ENCODE measurements around the gene TEX22. TPM values are rescaled to one million over a fixed set of nuclear protein-coding genes. Genes with fewer than 3 reads are reported as not detected.

Gene TEX22
- total and polyA plus RNA-seq, 5 experiments from 2014 or later: 0.09 to 8.2 (median 3.8) TPM; not detected in 1

- H3K27me3 Mint-ChIP-seq: no peaks in the 10 kb centered on the region
- POLR2A ChIA-PET: interaction anchor here (1.3 kb wide), 1 partner anchor 28 kb away, joined by 7 read pairs; no protein-coding TSS in a partner anchor
- no peak overlapping the region for H3K27ac Mint-ChIP-seq
- peaks cover 0 to 35% (median 0%) of the 10 kb centered on the region in 3 donors for H3K36me3 Mint-ChIP-seq
- ATAC-seq: no peak
- H3K9me3 Mint-ChIP-seq: no peaks in the 10 kb centered on the region
- no peak for DNase-seq
- no peak overlapping the region for H3K4me3 Mint-ChIP-seq
- peaks cover 0 to 6% (median 1%) of the 10 kb centered on the region in 4 donors for H3K4me1 Mint-ChIP-seq
These were observed 54.6 kb downstream of the TEX22 start for GRCh38 chr14:105452963-105453362.

GRCh38 chr14:105453847-105454246 is 55.5 kb downstream of the TEX22 start:
- peaks cover 0 to 35% (median 0%) of the 10 kb centered on the region in 3 donors for H3K36me3 Mint-ChIP-seq
- POLR2A ChIA-PET: no interaction called here
- H3K27ac Mint-ChIP-seq: no peak overlapping the region
- DNase-seq: no peak
- no peaks in the 10 kb centered on the region for H3K27me3 Mint-ChIP-seq
- H3K4me3 Mint-ChIP-seq: no peak overlapping the region
- H3K4me1 Mint-ChIP-seq: peaks cover 0 to 6% (median 1%) of the 10 kb centered on the region in 4 donors
- no peaks in the 10 kb centered on the region for H3K9me3 Mint-ChIP-seq
- no peak for ATAC-seq

DNA sequence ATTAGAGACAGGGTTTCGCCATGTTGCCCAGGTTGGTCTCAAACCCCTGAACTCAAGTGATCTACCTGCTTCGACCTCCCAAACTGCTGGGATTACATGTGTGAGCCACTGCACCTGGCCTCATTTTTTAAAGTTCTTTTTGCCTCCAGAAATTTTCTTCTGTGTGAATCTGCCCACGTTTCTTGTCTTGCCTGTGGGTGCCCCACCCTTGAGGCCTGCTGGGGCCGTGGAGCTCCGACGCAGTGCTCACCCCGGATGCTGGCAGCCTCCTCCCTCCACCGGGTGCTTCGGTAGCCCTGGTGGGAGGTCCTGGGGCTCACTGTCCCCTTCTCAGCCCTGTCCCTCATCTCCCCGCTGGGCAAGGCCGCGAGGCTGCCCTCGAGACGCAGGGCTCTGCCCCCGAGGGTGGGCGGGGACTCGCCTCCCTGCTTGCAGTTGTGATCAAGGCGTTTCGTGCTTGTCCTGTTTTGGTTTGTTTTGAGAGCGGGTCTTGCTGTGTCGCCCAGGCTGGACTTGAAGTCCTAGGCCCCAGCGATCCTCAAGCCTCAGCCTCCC is 56.8 kb downstream of the TEX22 start:
- POLR2A ChIA-PET: no interaction called here
- no peak overlapping the region for H3K4me3 Mint-ChIP-seq
- no peak for DNase-seq
- no peak overlapping the region for H3K27ac Mint-ChIP-seq
- ATAC-seq: no peak
- peaks cover 0 to 35% (median 0%) of the 10 kb centered on the region in 3 donors for H3K36me3 Mint-ChIP-seq
- H3K27me3 Mint-ChIP-seq: no peaks in the 10 kb centered on the region
- H3K4me1 Mint-ChIP-seq: peaks cover 0 to 6% (median 1%) of the 10 kb centered on the region in 4 donors
- no peaks in the 10 kb centered on the region for H3K9me3 Mint-ChIP-seq

GRCh38 chr14:105455766-105456660 is 57.7 kb downstream of the TEX22 start:
- no peak overlapping the region for H3K4me3 Mint-ChIP-seq
- POLR2A ChIA-PET: no interaction called here

GRCh38 chr14:105456736-105457617 is 58.6 kb downstream of the TEX22 start:
- H3K9me3 Mint-ChIP-seq: no peaks in the 10 kb centered on the region
- H3K27ac Mint-ChIP-seq: no peak overlapping the region
- peak in 1 of 10 donors; percentile 62 for DNase-seq
- H3K27me3 Mint-ChIP-seq: no peaks in the 10 kb centered on the region
- peaks cover 0 to 37% (median 1%) of the 10 kb centered on the region in 3 donors for H3K36me3 Mint-ChIP-seq
- POLR2A ChIA-PET: no interaction called here
- H3K4me3 Mint-ChIP-seq: no peak overlapping the region
- peaks cover 0 to 6% (median 1%) of the 10 kb centered on the region in 4 donors for H3K4me1 Mint-ChIP-seq
- ATAC-seq: no peak

More at GRCh38 chr14:105455766-105456660, 57.7 kb downstream of the TEX22 start:
- no peaks in the 10 kb centered on the region for H3K27me3 Mint-ChIP-seq
- ATAC-seq (no peak), DNase-seq (peak in 1 of 10 donors; percentile 53)
- H3K27ac Mint-ChIP-seq: no peak overlapping the region
- peaks cover 0 to 6% (median 1%) of the 10 kb centered on the region in 4 donors for H3K4me1 Mint-ChIP-seq
- H3K9me3 Mint-ChIP-seq: no peaks in the 10 kb centered on the region
- peaks cover 0 to 36% (median 1%) of the 10 kb centered on the region in 3 donors for H3K36me3 Mint-ChIP-seq

DNA sequence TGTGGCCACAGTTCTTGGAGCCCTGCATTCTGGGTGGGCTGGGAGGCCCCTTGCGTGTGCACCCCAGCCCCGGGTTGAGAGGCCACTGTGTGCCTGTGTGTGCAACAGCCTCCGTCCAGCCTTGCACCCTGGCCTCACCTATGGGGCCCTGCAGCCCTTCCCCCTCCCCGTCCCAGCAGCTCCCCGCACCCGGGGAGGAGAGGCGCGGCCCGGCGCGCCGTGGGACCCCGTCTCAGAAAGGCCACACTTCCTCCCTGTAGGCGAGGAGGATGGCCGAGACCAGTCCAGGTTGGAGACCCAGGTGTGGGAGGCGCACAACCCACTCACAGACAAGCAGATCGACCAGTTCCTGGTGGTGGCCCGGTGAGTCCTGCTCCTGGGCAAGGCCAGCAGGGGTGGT is 59.7 kb downstream of the TEX22 start:
- H3K27ac Mint-ChIP-seq: no peak overlapping the region
- H3K27me3 Mint-ChIP-seq: no peaks in the 10 kb centered on the region
- H3K9me3 Mint-ChIP-seq: no peaks in the 10 kb centered on the region

DNA sequence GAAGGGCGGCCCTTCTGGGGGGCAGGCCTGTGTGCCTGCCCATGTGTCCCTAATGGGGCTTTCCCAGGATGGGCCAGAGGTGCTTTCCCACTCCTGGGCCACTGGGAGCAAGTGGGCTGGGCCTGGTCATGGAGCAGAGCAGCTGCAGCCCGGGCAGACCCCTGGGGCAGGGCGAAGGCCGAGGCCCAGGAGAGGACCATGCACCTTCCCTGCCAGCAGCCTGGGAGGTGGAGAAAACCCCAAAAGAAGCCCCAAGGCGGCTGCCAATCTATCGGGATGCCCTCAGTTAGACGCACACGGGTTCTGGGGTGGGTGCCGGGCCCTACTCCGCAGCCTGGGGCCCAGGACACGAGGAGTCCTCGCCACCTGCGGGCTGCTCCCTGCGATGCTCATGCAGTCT is 60.2 kb downstream of the TEX22 start:
- Mint-ChIP-seq H3K4me3 (no peak overlapping the region), H3K36me3 (peaks cover 0 to 31% (median 1%) of the 10 kb centered on the region in 3 donors), H3K27ac (no peak overlapping the region), H3K4me1 (peaks cover 0 to 4% (median 1%) of the 10 kb centered on the region in 4 donors), H3K9me3 (no peaks in the 10 kb centered on the region), H3K27me3 (no peaks in the 10 kb centered on the region)
- POLR2A ChIA-PET: no interaction called here
- DNase-seq (no peak), ATAC-seq (no peak)

More for the DNA sequence above, 59.7 kb downstream of the TEX22 start:
- POLR2A ChIA-PET: no interaction called here
- no peak for ATAC-seq
- DNase-seq: no peak
- H3K4me3 Mint-ChIP-seq: no peak overlapping the region
- H3K36me3 Mint-ChIP-seq: peaks cover 0 to 32% (median 1%) of the 10 kb centered on the region in 3 donors
- peaks cover 0 to 4% (median 1%) of the 10 kb centered on the region in 4 donors for H3K4me1 Mint-ChIP-seq

- Mint-ChIP-seq H3K36me3 (peaks cover 0 to 20% (median 1%) of the 10 kb centered on the region in 3 donors), H3K27ac (no peak overlapping the region), H3K9me3 (no peaks in the 10 kb centered on the region), H3K4me3 (no peak overlapping the region), H3K4me1 (peaks cover 0 to 4% (median 1%) of the 10 kb centered on the region in 4 donors), H3K27me3 (no peaks in the 10 kb centered on the region)
- no peak for ATAC-seq
- POLR2A ChIA-PET: no interaction called here
- no peak for DNase-seq
These were observed 61.8 kb downstream of the TEX22 start for GRCh38 chr14:105460116-105460515.

GRCh38 chr14:105460616-105461015 is 62.3 kb downstream of the TEX22 start:
- H3K36me3 Mint-ChIP-seq: peaks cover 0 to 15% (median 1%) of the 10 kb centered on the region in 3 donors
- no peak overlapping the region for H3K27ac Mint-ChIP-seq
- DNase-seq (no peak), ATAC-seq (no peak)
- H3K9me3 Mint-ChIP-seq: no peaks in the 10 kb centered on the region
- peaks cover 0 to 1% (median under 1%) of the 10 kb centered on the region in 4 donors for H3K4me1 Mint-ChIP-seq
- H3K27me3 Mint-ChIP-seq: no peaks in the 10 kb centered on the region
- POLR2A ChIA-PET: no interaction called here
- H3K4me3 Mint-ChIP-seq: no peak overlapping the region

DNA sequence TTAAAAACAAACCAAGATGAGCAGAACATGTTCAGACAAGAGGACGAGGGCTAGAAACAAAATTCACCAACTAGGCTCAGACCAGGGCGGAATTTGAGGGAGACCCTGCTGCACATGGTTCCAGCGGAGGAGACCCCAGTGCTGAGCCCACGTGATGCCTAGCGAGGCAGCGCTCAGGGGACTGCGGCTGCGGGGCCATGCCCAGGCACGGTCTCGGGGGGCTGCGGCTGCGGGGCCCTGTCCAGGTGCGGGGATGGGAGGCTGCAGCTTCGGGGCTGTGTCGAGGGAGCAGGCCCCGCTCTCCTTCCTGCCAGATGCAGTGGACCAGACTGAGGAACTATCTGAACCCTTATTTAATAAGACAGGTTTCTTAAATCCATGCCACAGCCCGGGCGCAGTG is 63.6 kb downstream of the TEX22 start:
- Mint-ChIP-seq H3K4me1 (no peaks in the 10 kb centered on the region), H3K4me3 (no peak overlapping the region), H3K9me3 (no peaks in the 10 kb centered on the region), H3K36me3 (peaks cover 0 to 14% (median 1%) of the 10 kb centered on the region in 3 donors), H3K27ac (no peak overlapping the region), H3K27me3 (no peaks in the 10 kb centered on the region)
- ATAC-seq (no peak), DNase-seq (no peak)
- POLR2A ChIA-PET: interaction anchor here (1.3 kb wide), 1 partner anchor 28 kb away, joined by 3 read pairs; no protein-coding TSS in a partner anchor

Data from naive thymus-derived CD8-positive, alpha-beta T cell (primary cell).